ENCODE results near the gene ULK2.
A peak's percentile ranks its signal among the peaks of the same experiment; 100 is the strongest.
"Not testable (repeated sequence)": the region's sequence is repeated elsewhere in the genome, so short reads cannot be mapped to it uniquely, and the experiment has no call there.

Gene ULK2

GRCh38 chr17:19867329-19868078 is at the start of gene ULK2:
ULK2 (minus strand) TSS chr17:19867936; CDS start chr17:19867417, 519 bp downstream.
- peak; percentile 39 for DNase-seq (ENCODE audit: low read depth)

- no peak for DNase-seq (ENCODE audit: low read depth)
Observed at GRCh38 chr17:19915245-19915978, 47.7 kb upstream of the ULK2 start.

- no peak for DNase-seq (ENCODE audit: low read depth)
Observed at GRCh38 chr17:19911033-19911432, 43.3 kb upstream of the ULK2 start.

GRCh38 chr17:19909139-19909538 is 41.4 kb upstream of the ULK2 start:
- DNase-seq (ENCODE audit: low read depth), result no peak

GRCh38 chr17:19905502-19905901 is 37.8 kb upstream of the ULK2 start:
- DNase-seq (ENCODE audit: low read depth), result no peak

GRCh38 chr17:19904924-19905323 is 37.2 kb upstream of the ULK2 start:
- DNase-seq (ENCODE audit: low read depth), result no peak

GRCh38 chr17:19904412-19904811 is 36.7 kb upstream of the ULK2 start:
- no peak for DNase-seq (ENCODE audit: low read depth)

- no peak for DNase-seq (ENCODE audit: low read depth)
Observed at GRCh38 chr17:19900809-19901208, 33.1 kb upstream of the ULK2 start.

- no peak for DNase-seq (ENCODE audit: low read depth)
Observed at GRCh38 chr17:19897903-19898302, 30.2 kb upstream of the ULK2 start.

- DNase-seq (ENCODE audit: low read depth), result no peak
Observed at GRCh38 chr17:19897090-19897837, 29.5 kb upstream of the ULK2 start.

- no peak for DNase-seq (ENCODE audit: low read depth)
Observed at GRCh38 chr17:19896679-19897078, 28.9 kb upstream of the ULK2 start.

- not testable (repeated sequence) for DNase-seq (ENCODE audit: low read depth)
Observed at GRCh38 chr17:19890554-19890953, 22.8 kb upstream of the ULK2 start.

GRCh38 chr17:19890001-19890400 is 22.3 kb upstream of the ULK2 start:
- DNase-seq (ENCODE audit: low read depth), result not testable (repeated sequence)

- no peak for DNase-seq (ENCODE audit: low read depth)
Observed at GRCh38 chr17:19886116-19886515, 18.4 kb upstream of the ULK2 start.

- DNase-seq (ENCODE audit: low read depth), result no peak
Observed at GRCh38 chr17:19883537-19884215, 15.9 kb upstream of the ULK2 start.

- DNase-seq (ENCODE audit: low read depth), result no peak
Observed at GRCh38 chr17:19880393-19880792, 12.7 kb upstream of the ULK2 start.

- no peak for DNase-seq (ENCODE audit: low read depth)
Observed at GRCh38 chr17:19877364-19877945, 9.7 kb upstream of the ULK2 start.

GRCh38 chr17:19876529-19877161 is 8.9 kb upstream of the ULK2 start:
- DNase-seq (ENCODE audit: low read depth), result peak; percentile 59

GRCh38 chr17:19874256-19874655 is 6.5 kb upstream of the ULK2 start:
- no peak for DNase-seq (ENCODE audit: low read depth)

- DNase-seq (ENCODE audit: low read depth), result no peak
Observed at GRCh38 chr17:19873346-19873745, 5.6 kb upstream of the ULK2 start.

- no peak for DNase-seq (ENCODE audit: low read depth)
Observed at GRCh38 chr17:19868079-19868395, 301 bp upstream of the ULK2 start.

- DNase-seq (ENCODE audit: low read depth), result no peak
Observed at GRCh38 chr17:19867079-19867328, 732 bp downstream of the ULK2 start.
